Measurements from ENCODE around the gene UBR7. TPM values are rescaled to one million over a fixed set of nuclear protein-coding genes. Genes with fewer than 3 reads are reported as not detected.
A peak's percentile ranks its signal among the peaks of the same experiment; 100 is the strongest.

The UBR7 gene
- total RNA-seq, 1 donor from 2014 or later = 20.5 TPM

DNA sequence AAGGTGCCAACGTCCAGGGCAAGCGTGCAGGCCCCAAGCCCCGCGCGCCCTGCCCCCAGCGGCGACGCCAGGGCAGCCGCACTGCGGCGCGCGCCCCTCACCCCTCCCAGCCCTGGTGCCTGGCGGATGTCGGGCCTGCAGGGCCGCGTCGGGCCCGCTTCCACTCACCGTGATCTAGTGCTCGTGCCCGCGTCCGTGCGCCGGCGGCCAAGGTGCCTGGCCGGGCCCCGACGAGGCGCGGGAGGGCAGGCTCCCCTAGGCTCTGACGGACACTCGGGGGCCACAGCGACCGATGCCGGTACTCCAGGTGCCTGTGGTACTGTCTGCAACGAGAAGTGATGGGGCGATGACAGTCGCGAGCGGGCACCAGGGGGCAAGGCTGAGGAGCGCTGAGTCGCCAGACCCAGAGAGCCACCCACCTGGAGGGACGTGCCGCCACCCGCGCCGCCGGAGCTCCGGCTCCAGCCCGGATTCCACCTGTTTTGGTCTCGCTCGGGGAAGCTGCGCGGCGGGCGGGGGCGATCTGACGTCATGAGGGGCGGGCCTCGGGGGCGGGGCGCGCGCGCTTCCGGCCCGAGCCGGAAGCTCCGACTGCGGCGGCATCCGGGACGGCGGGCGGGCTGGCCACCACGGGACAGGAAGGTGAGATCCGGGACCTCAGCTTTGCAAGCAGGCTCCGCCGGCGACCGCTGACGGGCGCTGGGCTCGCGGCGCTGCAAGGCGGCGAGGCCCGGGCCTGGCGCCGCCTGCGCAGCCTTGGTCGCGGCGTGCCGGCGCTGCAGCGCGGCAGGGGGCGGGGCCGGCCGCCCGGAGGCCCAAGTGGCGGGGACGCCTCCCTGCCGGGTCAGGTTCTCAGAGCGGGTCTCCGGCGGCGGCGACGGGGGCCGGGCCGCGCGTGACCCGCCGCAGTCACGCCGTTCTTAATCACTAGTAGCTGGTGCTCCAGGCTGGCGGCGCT is 22.4 kb upstream of the UBR7 start, which contains the start of the genes LYSET and MOAP1:
LYSET (plus strand) TSS at position 927 of the 958 bp plus-strand sequence. CDS start 89 bp downstream, outside the sequence.
MOAP1 (minus strand) TSS at position 507 of the 958 bp plus-strand sequence. CDS start 655 bp downstream, outside the sequence.
- DNase-seq (ENCODE audit: missing footprints) (peak; percentile 95), ATAC-seq (peak; percentile 94)
- intact Hi-C loops (cut with DNase I) = loop anchor here (1.0 kb wide), 1 partner anchor 20 kb away; no protein-coding TSS in a partner anchor

DNA sequence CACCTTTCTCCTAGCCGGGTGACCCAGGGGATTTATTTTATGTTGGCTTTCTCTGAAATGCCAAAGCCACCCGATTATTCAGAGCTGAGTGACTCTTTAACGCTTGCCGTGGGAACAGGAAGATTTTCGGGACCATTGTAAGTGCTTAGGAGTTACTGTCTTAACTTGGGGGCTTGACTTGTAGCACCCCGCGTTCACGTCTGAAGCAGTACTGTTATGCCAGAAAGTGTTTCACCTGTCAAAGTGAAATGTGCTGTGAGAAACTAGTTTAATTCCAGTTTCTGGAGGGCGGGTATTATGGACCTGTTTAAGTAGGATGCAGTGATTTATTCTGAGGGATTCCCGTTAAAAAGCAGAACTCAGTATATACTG is 21.7 kb upstream of the UBR7 start:
- DNase-seq (ENCODE audit: missing footprints) (no peak), ATAC-seq (peak; percentile 1)
- intact Hi-C loops (cut with DNase I) = loop anchor here (1.0 kb wide), 1 partner anchor 19 kb away; no protein-coding TSS in a partner anchor

DNA sequence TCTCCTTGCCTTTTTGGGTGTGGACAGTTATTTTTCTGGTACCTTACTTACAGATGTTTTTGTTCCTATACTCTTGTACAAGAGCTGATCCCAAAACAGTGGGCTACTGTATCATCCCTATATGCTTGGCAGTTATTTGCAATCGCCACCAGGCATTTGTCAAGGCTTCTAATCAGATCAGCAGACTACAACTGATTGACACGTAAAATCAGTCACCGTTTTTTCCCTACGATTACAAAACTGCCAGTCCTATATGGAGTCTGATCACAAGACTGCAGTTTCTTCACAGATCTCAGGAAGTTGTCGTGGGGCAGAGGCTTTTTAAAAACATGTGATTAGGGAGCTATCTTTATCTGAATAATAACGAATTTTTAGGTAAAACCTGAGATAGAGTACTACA is 20.6 kb upstream of the UBR7 start:
- DNase-seq (ENCODE audit: missing footprints) (no peak), ATAC-seq (no peak)
- intact Hi-C loops (cut with DNase I) = no loop called here

DNA sequence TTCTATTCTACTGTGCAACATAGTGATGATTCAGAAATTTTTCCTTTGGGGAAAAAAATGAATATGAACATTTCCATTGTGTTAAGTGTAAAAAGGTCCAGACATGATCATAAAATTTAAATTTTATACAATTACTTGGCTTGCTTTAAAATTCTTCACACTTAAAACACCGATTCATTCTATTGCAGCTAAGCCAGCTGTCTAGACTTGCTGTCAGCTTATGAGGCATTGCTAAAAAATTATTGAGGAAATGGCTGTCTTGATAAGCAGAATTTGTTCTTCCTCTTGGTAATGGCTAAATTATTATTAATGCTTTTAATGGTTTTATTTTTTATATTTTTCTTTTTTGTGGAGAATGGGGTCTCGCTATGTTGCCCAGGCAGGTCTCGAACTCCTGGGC is 20.1 kb upstream of the UBR7 start:
- ATAC-seq (no peak), DNase-seq (ENCODE audit: missing footprints) (no peak)
- intact Hi-C loops (cut with DNase I) = no loop called here

DNA sequence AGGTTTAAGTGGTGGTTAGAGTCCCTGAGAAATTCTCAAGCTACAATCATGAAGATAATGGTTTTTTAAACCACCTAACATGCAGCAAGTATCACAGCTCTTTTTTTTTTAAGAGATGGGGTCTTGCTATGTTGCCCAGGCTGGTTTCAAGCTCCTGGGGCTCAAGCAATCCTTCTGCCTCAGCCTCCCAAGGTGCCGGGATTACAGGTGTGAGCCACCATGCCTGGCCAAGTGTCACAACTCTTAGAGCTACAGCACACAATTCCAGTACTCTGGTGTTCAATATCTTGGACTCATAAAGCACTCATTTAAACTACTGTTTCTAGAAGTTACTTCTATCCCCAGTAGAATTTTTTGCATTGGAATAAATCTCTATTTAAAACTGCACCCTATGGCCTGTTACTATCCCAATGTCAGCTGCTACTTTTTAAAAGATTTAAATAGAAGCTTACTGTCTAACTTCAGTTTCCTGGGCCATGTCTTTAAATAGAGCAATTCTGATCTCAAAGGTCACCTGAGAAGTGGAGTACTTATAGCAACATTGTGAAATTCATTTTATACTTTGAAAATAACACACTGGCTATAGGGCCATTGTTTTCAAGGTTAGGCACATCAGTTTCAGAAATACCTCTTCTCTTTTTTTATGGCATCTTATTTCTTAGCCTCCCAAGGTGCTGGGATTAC is 11.6 kb upstream of the UBR7 start:
- DNase-seq (ENCODE audit: missing footprints) (no peak), ATAC-seq (peak; percentile 48)
- intact Hi-C loops (cut with DNase I) = no loop called here

DNA sequence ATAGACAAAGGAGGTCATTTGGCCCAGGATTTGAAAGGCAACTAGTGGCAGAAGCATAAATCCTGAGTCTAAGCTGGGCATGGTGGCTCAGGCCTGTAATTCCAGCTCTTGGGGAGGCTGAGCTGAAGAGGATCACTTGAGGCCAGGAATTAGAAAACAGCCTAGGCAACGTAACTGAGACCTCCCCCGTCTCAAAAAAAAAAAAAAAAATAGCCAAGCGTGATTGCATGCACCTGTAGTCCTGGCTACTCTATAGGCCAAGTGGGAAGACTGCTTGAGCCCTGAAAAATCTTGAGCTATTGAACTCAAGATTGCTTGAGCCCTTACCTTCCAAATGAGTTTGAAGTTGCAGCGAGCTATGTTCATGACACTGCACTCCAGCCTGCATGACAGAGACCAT is 8.0 kb upstream of the UBR7 start:
- no peak for DNase-seq (ENCODE audit: missing footprints)
- intact Hi-C loops (cut with DNase I) = no loop called here
- no peak for ATAC-seq

DNA sequence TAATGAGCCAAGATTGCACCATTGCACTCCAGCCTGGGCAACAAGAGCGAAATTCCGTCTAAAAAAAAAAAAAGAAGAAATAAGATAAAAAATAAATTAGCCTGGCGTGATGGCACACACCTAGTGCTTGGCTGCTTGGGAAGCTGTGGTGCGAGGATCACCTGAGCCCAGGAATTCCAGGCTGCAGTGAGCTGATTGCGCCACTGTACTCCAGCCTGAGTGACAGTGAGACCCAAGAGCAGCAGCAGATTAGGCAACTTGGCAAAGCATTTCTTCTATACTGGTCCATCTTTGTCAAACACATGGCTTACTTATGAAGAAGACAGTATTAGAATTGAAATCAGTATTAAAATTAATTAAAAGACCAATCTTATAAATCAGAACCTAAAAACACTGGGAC is 6.5 kb upstream of the UBR7 start:
- intact Hi-C loops (cut with DNase I) = no loop called here
- DNase-seq (ENCODE audit: missing footprints) (no peak), ATAC-seq (no peak)

DNA sequence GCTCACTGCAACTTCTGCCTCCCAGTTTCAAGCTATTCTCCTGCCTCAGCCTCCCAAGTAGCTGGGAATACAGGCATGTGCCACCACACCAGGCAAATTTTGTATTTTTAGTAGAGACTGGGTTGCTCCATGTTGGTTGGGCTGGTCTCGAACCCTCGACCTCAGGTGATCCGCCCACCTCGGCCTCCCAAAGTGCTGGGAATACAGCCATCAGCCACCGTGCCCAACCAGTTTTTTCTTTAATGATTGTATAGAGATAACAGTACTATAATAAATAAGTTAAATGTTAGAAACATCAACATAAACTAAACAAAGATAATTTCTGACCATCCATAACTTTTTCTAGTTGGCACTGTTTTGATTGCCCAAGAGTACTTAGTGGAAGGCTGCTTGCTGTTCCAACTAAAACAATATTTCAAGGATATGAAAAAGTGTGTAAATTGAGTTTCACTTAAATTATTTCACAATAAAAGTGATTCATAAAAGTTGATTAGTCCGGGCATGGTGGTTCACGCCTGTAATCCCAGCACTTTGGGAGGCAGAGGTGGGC is 5.8 kb upstream of the UBR7 start:
- DNase-seq (ENCODE audit: missing footprints) (no peak), ATAC-seq (no peak)
- intact Hi-C loops (cut with DNase I) = no loop called here

DNA sequence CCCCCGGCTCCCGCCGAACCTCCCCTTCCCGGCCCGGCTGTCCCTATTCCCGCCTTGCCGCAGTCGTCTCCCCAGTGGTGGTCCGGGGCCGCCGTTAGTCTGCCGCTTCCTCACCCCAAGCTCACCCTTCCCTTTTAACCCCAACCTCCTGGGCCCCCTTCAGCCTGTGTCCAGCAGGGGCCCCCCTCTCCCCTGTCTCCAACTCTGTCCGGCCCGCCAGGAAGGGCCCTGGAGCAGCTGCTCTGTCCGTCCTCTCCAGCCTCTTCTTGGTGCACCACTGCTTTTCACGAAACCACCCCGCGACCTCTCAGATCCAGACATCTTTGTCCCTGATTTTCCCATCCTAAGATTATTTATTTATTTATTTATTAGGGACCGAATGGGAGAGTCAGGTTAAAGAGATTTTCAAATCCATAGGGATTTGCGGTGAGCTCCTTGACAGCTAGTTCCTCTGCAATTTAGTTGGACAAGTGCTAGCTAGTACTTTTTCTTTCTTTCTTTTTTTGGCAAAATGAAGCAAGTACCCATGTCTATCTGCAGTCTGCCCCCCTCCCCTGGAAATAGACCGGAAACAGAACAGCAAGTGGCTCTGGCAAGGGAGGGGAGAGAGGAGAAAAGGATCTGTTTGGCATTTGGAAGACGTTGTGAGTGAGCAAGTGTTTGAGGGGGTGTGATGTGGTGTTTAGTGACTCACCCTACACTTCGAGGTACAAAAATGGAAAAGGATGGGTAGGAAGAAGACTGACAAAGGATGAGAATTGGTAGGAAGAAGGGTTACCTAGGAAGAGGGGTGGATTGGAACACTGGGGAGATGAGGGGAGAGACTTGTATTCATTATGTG is 632 bp downstream of the UBR7 start:
- intact Hi-C loops (cut with DNase I) = loop anchor here (2.0 to 5.0 kb wide), 2 partner anchors 91 to 125 kb away; partner anchors contain the start of gene BTBD7
- peak; percentile 69 for ATAC-seq
- DNase-seq (ENCODE audit: missing footprints) = no peak

DNA sequence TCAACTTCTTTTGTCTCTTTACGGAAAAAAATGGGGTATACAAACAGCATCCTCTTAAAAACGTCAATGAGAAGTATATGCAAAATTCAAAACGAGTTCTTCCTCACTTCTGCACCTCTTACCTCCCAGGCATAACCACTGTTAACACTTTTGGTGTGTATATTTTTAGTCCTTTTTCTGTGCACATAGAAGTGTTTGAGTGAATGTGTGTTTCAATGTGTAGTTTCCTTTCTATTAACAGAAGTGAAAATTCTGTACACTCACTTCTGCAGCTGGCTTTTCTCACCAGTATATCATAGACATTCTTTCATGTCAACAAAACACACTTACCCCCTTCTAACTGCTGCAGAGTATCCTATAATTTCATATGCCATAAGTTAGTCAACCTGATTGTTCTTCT is 5.4 kb downstream of the UBR7 start:
- ATAC-seq (no peak), DNase-seq (ENCODE audit: missing footprints) (no peak)
- intact Hi-C loops (cut with DNase I) = no loop called here

DNA sequence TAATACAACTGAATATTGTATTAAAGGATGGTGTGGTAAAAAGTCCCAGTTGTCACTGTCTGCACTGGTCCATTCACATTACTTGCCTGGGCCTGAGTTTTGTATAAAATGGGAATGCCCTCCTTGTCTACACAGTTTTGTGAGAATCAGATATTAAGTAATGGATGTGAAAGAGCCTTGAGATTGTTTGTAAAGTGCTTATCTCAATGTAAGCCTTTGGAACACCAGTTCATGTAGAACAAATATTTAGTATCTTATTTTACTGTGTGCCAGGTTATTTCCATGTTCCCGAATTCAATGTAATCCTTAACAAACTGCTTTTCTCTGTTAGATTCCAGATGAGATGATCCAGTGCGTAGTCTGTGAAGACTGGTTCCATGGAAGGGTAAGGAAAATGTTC is 7.5 kb downstream of the UBR7 start:
- intact Hi-C loops (cut with DNase I) = no loop called here
- ATAC-seq = no peak
- no peak for DNase-seq (ENCODE audit: missing footprints)

DNA sequence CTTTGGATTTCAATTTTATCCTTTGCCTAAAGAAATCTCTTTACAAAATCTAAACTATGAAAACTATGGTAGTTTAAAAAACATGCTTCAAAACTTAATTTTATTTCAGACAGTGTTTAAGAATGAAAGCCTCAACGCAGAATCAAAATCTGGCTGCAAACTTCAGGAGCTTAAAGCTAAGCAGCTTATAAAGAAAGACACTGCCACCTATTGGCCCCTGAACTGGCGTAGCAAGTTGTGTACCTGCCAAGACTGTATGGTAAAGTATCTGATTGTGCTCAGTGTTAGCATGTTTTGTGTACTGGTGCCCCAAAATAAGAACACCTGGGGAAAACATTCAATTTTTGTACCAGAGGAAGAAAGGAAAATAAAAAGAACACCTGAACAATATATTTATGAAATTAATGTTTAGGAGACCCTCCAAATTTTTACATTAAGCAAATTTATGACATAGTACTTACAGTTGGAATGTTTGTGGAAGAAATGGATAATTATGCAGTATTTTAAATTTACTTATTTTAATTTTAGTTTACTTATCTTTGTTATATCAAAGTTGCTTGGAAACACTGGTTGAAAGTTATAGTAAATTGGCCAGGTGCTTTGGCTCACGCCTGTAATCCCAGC is 12.2 kb downstream of the UBR7 start:
- intact Hi-C loops (cut with DNase I) = no loop called here
- ATAC-seq (peak; percentile 50), DNase-seq (ENCODE audit: missing footprints) (no peak)

DNA sequence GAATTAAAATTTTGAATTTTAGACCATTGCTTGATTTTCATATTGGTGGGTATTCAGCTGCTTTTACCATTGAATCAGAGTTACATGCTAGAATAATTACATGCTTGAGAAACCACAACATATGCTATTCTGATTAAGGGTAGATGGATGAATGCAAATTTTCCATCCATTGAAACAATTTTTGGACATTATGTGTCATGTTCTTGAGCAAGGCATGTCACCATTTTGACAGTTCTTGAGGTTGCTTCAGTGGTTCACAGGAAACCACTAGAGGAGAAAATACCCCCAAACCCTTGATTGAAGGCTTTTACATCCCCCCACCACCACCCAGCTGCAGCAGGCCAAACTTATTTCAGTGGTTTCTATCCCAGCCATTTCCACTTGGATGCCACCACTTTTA is 13.5 kb downstream of the UBR7 start:
- intact Hi-C loops (cut with DNase I) = no loop called here
- no peak for ATAC-seq
- DNase-seq (ENCODE audit: missing footprints) = no peak

DNA sequence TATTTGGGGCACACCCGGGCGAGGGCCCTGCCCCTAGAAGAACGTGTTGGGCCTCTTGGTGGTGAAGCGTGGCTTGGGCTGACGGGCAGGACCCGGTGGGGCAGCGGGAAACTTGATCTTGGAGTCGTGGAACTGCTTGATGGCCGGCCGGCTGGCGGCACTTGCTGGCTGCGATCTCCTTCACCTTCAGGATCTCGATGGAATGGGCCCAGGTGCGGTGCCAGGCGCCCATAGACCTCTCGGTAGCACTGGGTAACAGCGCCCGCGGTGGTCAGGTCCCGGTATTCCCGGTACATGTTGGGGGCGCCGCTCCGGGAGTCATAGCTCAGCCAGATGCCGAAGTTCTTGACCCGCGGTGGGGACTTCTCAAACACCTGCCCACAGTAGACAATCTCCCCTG is 16.5 kb downstream of the UBR7 start:
- ATAC-seq (no peak), DNase-seq (ENCODE audit: missing footprints) (no peak)
- intact Hi-C loops (cut with DNase I) = no loop called here

DNA sequence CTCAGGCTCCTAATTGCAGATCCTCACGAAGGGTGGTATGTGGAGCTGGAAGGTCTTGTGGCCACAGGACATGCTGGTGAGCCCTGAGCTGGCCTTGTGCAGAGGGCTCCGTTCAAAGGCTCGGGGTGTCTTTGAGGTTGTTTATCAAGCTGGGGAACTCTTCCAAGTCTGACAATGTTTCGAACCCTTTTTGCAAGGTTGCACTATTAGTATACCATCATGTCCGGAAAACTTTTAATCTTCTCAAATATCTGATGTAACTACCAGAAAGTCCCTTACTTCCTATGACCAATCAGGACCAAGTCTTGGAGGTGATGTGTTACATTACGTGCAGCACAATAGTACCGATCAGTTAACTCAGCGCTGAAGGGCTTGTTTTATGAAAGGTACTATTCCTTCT is 21.5 kb downstream of the UBR7 start:
- ATAC-seq (no peak), DNase-seq (ENCODE audit: missing footprints) (no peak)
- intact Hi-C loops (cut with DNase I) = no loop called here

DNA sequence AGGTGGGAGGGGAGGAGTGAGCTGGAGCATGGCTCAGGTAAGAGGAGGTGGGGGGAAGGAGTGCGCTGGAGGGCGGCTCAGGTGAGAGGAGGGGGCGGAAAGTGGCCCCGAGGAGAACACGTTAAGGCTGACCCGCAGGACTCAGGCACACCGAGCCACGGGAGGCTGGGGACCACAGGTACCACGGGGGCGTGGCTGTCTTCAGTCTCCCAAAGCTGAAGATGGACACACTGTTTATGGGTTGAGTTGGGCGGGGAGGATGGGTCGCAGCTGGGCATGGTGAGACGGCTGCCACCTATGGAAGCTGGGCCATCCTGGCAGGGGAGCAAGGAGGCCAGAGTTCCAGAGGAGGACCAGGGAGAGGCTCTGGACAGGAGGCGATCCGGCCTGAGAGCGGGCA is 23.5 kb downstream of the UBR7 start:
- ATAC-seq (no peak), DNase-seq (ENCODE audit: missing footprints) (no peak)
- intact Hi-C loops (cut with DNase I) = loop anchor here (10.0 kb wide), 1 partner anchor 384 kb away; no protein-coding TSS in a partner anchor

DNA sequence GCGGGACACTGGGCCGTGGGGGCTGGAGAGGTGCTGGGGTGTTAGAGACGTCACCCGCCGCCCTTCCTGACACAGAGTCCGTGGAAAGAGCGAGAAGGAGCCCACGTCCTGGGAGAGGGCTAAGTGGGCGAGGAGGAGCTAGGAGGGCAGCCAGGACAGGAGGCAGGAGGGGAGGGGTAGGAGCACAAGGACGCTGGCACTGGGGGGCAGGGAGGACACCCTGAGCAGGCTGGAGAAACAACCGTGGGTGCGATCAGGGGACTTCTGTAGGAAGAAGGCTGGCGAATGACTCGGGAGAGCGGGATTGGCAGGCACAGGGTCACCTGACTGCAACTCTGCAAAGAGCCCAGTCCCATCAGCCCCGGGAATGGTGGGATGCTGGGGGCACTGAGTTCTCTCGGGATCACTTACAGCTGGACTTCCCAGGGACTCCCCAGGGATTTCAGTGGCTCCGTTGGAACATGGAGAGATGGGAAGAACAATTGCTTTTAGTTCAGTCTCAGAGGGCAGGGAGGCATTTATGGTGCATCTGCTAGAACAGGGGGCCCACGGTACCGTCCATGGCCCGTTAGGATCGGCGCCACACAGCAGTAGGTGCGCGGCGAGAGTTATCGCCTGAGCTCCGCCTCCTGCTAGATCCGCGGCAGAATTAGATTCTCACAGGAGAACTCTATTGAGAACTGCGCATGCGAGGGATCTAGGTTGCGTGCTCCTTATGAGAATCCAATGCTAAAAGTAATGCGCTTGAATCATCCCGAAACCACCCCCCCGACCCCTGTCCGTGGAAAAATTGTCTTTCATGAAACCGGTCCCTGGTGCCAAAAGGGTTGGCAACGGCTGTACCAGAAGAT is 24.3 kb downstream of the UBR7 start:
- ATAC-seq = peak; percentile 45
- intact Hi-C loops (cut with DNase I) = loop anchor here (10.0 kb wide), 1 partner anchor 383 kb away; no protein-coding TSS in a partner anchor
- DNase-seq (ENCODE audit: missing footprints) = no peak
